8988T (cell line): ENCODE measurements around the gene SMAD4.
"Not testable (repeated sequence)": the region's sequence is repeated elsewhere in the genome, so short reads cannot be mapped to it uniquely, and the experiment has no call there.

Experiments used
- DNase-seq: peaks from one replicate; pipeline ENCODE4 v3.0.0; 2011

The SMAD4 gene

DNA sequence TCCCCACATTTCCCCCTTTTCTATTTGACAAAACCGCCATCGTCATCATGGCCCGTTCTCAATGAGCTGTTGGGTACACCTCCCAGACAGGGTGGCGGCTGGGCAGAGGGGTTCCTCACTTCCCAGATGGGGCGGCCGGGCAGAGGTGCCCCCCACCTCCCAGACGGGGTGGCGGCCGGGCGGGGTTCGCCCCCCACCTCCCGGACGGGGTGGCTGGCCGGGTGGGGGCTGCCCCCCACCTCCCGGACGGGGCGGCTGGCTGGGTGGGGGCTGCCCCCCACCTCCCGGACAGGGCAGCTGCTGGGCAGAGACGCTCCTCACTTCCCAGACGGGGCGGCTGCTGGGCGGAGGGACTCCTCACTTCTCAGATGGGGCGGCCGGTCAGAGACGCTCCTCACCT is 87.0 kb downstream of the SMAD4 start:
- not testable (repeated sequence) for DNase-seq

DNA sequence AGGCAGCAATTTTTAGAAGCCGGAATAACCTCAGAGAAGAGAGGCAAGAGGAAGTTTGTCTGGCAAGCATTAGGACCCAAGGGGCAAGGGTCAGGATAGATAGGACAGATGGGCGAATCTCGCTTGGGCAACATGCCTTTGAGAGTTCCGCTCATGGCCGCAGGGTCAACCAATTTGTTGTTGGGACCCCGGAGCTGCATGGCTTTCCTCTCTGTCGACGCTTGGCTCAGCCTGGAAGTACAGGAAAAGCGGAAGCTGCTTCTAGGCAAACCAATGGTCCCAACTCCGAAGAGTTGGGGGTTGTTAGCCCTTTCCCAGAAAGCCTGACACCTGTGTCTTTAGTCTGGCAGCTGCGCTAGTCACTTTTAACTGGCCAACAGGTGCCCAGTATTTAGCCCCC is 89.5 kb downstream of the SMAD4 start:
- DNase-seq: not testable (repeated sequence)

DNA sequence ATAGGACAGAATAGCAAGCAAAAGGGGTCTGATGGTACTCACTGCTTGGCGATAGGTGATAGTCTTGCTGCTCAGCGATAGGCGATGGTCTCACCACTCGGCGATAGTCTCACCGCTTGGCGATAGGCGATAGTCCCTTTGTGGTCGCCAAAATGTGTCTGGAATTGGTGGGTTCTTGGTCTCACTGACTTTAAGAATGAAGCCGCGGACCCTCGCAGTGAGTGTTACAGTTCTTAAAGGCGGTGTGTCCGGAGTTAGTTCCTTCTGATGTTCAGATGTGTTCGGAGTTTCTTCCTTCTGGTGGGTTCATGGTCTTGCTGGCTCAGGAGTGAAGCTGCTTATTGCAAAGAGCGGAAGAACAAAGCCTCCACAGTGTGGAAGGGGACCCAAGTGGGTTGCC is 90.0 kb downstream of the SMAD4 start:
- DNase-seq: not testable (repeated sequence)

DNA sequence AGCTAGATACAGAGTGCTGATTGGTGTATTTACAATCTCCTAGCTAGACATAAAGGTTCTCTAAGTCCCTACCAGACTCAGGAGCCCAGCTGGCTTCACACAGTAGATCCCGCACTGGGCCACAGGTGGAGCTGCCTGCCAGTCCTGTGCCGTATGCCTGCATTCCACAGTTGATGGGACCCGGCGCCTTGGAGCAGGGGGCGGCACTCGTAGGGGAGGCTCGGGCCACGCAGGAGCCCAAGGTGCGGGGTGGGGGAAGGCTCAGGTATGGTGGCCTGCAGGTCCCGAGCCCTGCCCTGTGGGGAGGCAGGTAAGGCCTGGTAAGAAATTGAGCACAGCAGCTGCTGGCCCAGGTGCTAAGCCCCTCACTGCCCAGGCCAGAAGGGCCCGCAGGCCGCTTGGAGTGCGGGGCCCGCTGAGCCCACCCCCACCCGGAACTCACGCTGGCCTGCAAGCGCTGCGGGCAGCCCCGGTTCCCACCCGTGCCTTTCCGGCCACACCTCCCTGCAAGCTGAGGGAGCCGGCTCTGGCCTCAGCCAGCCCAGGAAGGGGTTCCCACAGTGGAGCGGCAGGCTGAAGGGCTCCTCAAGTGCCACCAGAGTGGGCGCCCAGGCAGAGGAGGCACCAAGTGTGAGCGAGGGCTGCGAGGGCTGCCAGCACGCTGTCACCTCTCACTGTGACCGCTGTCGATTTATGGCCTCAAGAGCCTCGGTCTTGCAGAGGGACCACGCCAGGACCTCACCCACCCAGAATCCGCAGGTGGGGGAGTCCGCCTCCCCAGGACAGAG is 91.0 kb downstream of the SMAD4 start:
- no peak for DNase-seq

DNA sequence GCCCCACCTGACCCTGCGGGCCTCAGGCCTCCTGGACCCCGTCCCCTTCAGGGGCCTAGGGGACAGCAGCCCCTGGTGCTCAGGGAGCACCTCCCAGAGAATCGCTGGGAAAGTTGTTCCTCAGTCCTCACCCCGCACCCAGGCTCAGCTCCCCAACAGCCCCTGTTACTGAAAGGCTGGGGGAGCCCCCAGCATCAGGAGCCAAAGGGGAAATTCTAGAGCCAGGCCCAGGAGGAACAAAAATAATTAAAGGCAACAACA is 91.5 kb downstream of the SMAD4 start:
- no peak for DNase-seq

DNA sequence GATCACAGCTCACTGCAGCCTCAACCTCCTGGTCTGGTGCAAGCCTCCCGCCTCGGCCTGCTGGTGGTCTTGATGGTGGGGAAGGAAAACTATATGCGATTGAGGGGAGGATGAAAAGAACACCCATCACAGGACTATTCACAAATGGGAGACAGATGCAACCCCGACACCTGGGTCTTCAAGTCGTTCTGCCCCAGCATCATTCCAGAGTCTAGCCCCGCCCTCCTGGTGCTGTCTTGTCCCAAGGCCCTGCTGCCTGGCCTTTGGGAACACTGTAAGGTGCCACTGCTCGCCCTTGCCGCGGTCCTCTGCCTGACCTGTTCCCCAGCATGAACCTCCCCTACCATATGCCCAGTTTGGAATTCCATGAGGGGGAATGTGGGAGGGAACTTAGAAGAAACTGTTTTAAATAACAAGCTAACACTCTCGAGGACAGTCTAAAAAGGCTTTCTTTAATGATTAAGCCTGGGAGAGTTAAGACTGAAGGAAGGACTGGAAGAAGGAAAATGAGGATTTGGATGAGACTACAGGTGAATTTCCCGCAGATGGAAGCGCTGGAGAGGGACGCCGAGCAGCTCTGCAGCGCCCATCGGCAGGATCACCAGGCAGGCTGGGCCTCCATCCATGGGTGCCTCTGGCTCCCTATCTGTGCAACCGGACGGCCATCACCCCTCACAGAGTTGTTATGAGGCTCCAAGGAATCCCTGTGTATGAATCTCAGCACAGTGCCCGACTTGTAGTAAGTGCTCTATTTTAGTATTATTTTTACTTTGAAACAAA is 92.4 kb downstream of the SMAD4 start:
- DNase-seq: no peak

DNA sequence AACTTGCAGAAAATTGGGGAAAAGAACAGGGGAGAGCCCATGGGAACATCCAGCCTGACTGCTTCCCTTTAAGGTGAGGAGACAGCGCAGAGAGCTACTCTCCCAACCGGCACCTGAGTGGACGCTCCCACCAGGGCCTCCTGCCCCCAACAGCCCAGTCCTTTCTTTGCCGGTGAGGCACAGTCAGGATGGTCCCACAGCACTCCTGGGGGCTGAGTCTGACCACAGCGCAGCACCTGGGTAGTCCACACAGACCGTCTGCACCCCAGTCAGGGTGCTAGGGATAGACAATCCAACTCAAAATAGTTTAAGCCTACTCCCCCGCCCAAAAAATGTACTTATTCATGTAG is 93.0 kb downstream of the SMAD4 start:
- no peak for DNase-seq

DNA sequence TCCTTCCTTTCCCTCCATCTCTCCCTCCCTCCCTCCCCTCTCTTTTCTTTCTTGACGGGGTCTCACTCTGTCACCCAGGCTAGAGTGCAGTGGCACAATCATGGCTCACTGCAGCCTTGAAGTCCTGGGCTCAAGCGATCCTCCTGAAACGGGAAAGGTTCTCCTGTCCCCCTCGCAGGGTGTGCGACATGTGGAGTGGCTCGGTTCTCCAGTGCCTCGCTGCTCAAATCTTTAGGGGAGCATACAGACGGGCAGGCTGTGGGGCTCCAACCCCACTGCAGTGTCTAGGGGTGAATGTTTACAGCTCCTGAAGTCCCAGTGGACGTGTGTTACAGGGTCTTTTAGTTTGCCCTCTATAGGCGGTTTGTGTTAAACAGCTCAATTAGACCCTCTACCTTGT is 93.5 kb downstream of the SMAD4 start:
- no peak for DNase-seq

DNA sequence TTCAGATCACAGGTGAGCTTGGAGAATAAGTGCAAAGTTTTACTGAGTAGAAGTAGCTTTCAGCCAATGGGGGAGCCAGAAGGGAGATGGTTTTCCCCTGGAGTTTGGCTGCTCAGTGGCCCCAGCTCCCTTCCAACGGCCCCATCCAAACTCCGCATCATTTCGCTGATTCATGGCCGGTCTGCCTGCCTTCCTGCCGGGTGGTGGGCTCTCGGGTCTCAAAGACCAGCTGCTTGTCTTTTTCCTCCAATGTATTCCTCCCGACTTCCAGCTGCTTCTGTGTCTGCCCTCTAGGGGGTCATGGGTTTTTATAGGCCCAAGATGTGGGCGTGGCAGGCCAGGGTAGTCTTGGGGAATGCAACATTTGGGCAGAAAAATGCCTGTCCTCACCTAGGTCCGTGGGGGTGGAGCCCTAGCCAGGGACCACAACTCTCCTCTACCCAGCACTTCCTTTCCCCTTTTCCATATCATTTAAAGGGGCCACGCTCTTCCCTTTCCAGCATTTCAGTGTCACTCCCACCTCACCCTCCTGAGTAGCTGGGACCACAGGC is 94.0 kb downstream of the SMAD4 start:
- no peak for DNase-seq

DNA sequence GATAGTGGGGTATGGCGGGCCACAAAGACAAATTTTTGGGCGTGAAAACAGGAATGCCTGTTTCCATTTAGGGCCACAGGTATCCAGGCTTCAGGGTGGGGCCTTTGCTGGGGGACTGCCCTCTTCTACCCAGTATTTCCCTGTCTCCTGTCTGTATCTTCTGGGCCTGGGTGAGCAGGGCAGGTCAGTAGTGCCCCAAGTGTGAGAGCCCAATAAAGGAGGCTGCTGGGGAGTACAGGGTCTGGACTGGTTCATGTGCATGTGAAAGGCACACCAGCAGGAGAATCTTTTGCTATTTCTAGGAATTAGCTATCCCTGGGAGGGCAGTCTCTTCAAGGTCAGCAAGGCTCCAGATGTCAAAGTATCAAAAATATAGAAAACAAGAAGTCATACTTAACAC is 96.0 kb downstream of the SMAD4 start:
- no peak for DNase-seq

DNA sequence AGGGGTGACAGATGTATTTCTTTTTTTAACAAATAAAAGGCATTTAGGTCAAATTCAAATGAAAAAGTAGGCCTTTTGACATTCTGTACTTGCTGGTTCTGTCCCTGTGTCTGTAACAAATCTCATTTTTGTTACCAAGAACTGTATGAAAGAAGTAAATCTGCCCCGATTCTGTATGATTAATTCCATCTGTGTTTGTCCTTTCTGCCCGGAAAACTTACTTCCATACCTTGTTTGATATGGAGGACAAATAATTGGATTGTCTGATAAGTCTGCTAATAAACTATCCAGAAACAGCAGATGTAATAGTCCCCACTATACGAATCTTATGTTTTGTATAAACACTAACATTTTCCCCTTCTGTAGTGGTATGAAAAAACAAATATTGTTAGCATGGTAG is 97.7 kb downstream of the SMAD4 start:
- no peak for DNase-seq

DNA sequence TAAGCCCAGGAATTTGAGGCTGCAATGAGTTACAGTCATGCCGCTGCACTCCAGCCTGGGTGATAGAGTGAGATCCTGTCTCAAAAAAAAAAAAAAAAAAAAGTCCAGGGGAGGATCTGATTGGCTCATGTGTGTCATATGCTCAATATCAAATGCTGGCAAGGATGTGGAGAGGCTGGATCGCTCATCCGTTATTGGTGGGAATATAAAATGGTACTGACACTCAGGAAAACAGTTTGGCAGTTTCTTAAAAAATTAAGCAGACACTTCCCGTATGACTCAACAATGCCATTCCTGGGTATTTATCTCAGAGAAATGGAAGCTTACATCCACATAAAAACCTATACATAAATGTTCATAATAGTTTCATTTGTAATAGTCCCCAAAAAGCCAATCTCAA is 98.5 kb downstream of the SMAD4 start:
- no peak for DNase-seq

DNA sequence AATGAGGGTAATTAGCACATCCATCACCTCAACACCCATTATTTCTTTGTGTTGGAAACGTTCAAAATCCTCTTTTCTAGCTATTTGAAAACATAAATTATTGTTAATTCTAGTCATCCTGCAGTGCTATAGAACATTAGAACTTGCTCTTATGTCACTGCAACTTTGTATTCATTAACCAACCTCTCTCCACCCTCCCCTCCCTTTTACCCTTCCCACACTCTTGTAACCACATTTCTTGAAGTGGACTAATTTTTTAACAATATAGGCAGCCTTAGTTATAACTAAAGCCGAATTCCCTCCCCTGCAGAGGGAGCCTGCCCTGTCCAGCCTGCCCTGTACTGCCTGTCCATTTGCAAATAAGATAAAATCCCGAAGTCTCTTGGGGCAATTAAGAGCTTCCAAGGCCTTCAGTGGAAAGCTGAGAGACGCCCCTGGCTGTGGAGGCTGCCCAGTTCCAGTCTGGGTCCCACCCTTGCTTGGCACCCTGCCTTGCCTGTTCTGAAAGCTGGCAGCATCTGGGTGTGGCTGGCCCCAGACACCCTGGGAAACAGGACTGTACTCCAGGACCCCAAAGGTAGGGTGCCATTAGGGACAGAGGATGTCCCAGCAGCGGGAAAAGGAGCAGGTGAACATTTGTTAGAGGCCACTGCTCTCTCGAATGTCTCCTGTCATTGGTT is 102.4 kb downstream of the SMAD4 start:
- DNase-seq: no peak

DNA sequence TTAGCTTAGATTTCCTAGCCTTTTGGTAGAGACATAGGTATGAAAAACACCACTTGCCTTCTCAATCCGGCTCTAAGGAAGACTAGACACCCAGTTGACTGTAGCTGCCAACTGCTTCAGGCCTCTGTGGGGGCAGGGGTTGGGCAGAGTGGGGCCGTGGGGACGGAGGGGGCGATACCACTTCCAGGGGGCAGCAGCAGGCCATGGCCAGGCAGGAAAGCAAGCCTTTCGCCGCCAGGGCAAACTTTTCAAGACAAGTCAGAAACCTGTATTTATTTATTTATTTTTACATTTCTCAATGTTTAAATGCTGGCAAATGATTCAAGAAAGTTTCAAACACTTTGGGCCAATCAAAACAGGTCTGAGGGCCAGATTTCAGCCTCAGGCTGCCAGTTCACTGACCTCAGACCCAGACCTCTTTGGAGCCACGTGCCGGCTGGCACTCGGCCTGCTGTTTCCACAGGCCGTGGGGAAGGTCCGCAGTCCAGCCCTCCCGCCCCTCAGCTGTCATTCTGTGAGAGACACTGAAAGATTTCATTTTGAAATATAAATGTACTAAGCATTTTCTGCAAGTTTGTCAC is 103.7 kb downstream of the SMAD4 start:
- DNase-seq: no peak
